H1 (cell line): ENCODE measurements around the gene RPL37A. TPM values are rescaled to one million over a fixed set of nuclear protein-coding genes. Genes with fewer than 3 reads are reported as not detected.

ENCODE experiments used
- CTCF ChIA-PET: fragments of 300-600 bp; sonication (Branson Sonifier 250); formaldehyde crosslinking; loops from one replicate; lab custom pipeline; 2021; ENCODE audit not compliant: partially characterized antibody; lab: Charles Lee
- POLR2A ChIA-PET: fragments of 300-600 bp; sonication (Branson Sonifier 250); formaldehyde crosslinking; loops from one replicate; lab custom pipeline; 2021; ENCODE audit warnings: inconsistent platforms; ENCODE audit not compliant: partially characterized antibody; lab: Charles Lee
- DNase-seq, 2 experiments: peaks; one replicate each; pipeline versions ENCODE4 v3.0.0 to v3.0.0-alpha.2; 2010 to 2022; ENCODE audit warnings: low spot score in 2 of 2, low read depth in 1 of 2, mixed read lengths in 1 of 2
- FAIRE-seq: peaks from 2 replicates; lab custom pipeline; 2011; peaks lifted over from hg19 to GRCh38; lab: Jason Lieb, UNC
- H2AFZ ChIP-seq: 2 replicates; pipeline ENCODE4 v1.8.1; 2012; ENCODE audit warnings: low read length, inconsistent platforms
- H2AK5ac ChIP-seq: 2 replicates; pipeline ENCODE4 v1.6.1; 2013; ENCODE audit warnings: low read depth, low read length
- H2BK120ac ChIP-seq: replicated peaks from 2 replicates; pipeline ENCODE3; 2013; ENCODE audit warnings: low read depth, low read length, inconsistent platforms
- H2BK12ac ChIP-seq: 2 replicates; pipeline ENCODE4 v1.6.1; 2013; ENCODE audit warnings: low read depth, low read length
- H2BK15ac ChIP-seq: 2 replicates; pipeline ENCODE4 v1.6.1; 2013; ENCODE audit warnings: low read length
- H2BK20ac ChIP-seq: 2 replicates; pipeline ENCODE4 v1.6.1; 2013; ENCODE audit warnings: low read length
- H2BK5ac ChIP-seq: 2 replicates; pipeline ENCODE4 v1.6.1; 2013; ENCODE audit warnings: low read depth, low read length
- H3K14ac ChIP-seq: 2 replicates; pipeline ENCODE4 v1.6.1; 2013; ENCODE audit warnings: inconsistent platforms; ENCODE audit not compliant: insufficient read length
- H3K18ac ChIP-seq: 2 replicates; pipeline ENCODE4 v1.6.1; 2013; ENCODE audit warnings: low read length; ENCODE audit errors: extremely low read depth
- H3K23ac ChIP-seq: 2 replicates; pipeline ENCODE4 v1.6.1; 2013; ENCODE audit warnings: inconsistent platforms; ENCODE audit not compliant: insufficient read length
- H3K23me2 ChIP-seq: 2 replicates; pipeline ENCODE4 v1.6.1; 2013; ENCODE audit warnings: low read depth, low read length
- H3K27ac ChIP-seq: 2 replicates; pipeline ENCODE4 v1.6.1; 2011; ENCODE audit warnings: low read depth, low read length, inconsistent platforms
- H3K27me3 ChIP-seq, 4 experiments: replicated peaks in 1 of 4; 1 replicate in 1 of 4; 2 replicates in 3 of 4; pipeline versions ENCODE4 v1.6.1 to v1.8.1; 2011 to 2013; ENCODE audit warnings: low read length in 3 of 4, mild to moderate bottlenecking in 3 of 4, inconsistent platforms in 2 of 4, mixed read lengths in 2 of 4, moderate library complexity in 1 of 4; ENCODE audit not compliant: control insufficient read depth in 3 of 4, insufficient read depth in 3 of 4; ENCODE audit errors: extremely low read depth in 1 of 4
- H3K36me3 ChIP-seq, 4 experiments: 2 replicates each; pipeline versions ENCODE4 v1.6.1 to v1.8.1; 2011 to 2013; ENCODE audit warnings: mild to moderate bottlenecking in 4 of 4, low read length in 3 of 4, moderate library complexity in 2 of 4, control low read depth in 1 of 4, inconsistent platforms in 1 of 4; ENCODE audit not compliant: insufficient read depth in 4 of 4, control insufficient read depth in 2 of 4
- H3K4ac ChIP-seq: replicated peaks from 2 replicates; pipeline ENCODE3; 2013; ENCODE audit warnings: low read length, low read depth, mixed read lengths, inconsistent platforms; ENCODE audit not compliant: insufficient read length
- H3K4me1 ChIP-seq, 4 experiments: replicated peaks in 1 of 4; 1 replicate in 1 of 4; 2 replicates in 3 of 4; pipeline versions ENCODE4 v1.6.1 to v1.8.1; 2011 to 2013; ENCODE audit warnings: low read length in 3 of 4, inconsistent platforms in 2 of 4, mixed read lengths in 1 of 4; ENCODE audit not compliant: insufficient read depth in 4 of 4, control insufficient read depth in 3 of 4
- H3K4me2 ChIP-seq, 2 experiments: 2 replicates each; pipeline versions ENCODE4 v1.6.1 to v1.8.1; 2011 to 2013; ENCODE audit warnings: low read depth in 2 of 2, low read length in 2 of 2, control low read depth in 1 of 2, inconsistent platforms in 1 of 2, mild to moderate bottlenecking in 1 of 2; ENCODE audit not compliant: insufficient read depth in 1 of 2
- H3K4me3 ChIP-seq, 4 experiments: fragments of 200-600, 300-600 bp in 1 of 4; sonication (generic), shearing (Covaris generic), sonication (Bioruptor Twin) in 1 of 4; 2 replicates each; pipeline versions ENCODE4 v1.5.1 to v1.8.1; 2011 to 2016; ENCODE audit warnings: low read length in 4 of 4, low read depth in 3 of 4, control low read depth in 2 of 4, inconsistent platforms in 2 of 4, mild to moderate bottlenecking in 2 of 4, mixed read lengths in 1 of 4, moderate library complexity in 1 of 4; ENCODE audit not compliant: insufficient read depth in 2 of 4; ENCODE audit errors: extremely low read depth in 1 of 4
- H3K56ac ChIP-seq: replicated peaks from 2 replicates; pipeline ENCODE3; 2013; ENCODE audit warnings: low read depth, mild to moderate bottlenecking, mixed read lengths, low read length, inconsistent platforms; ENCODE audit not compliant: insufficient read length
- H3K79me1 ChIP-seq: 2 replicates; pipeline ENCODE4 v1.6.1; 2013; ENCODE audit warnings: low read depth, low read length, control low read depth
- H3K79me2 ChIP-seq, 2 experiments: 2 replicates each; pipeline versions ENCODE4 v1.6.1 to v1.8.1; 2012 to 2013; ENCODE audit warnings: low read length in 2 of 2, mild to moderate bottlenecking in 2 of 2, inconsistent platforms in 1 of 2; ENCODE audit not compliant: insufficient read depth in 2 of 2, control insufficient read depth in 1 of 2
- H3K9ac ChIP-seq, 4 experiments: replicated peaks in 1 of 4; 1 replicate in 1 of 4; 2 replicates in 3 of 4; pipeline versions ENCODE4 v1.6.1 to v1.8.1; 2011 to 2013; ENCODE audit warnings: low read depth in 3 of 4, low read length in 3 of 4, control low read depth in 2 of 4, mild to moderate bottlenecking in 2 of 4, moderate library complexity in 2 of 4, inconsistent platforms in 1 of 4; ENCODE audit errors: extremely low read depth in 1 of 4
- H3K9me3 ChIP-seq, 2 experiments: 2 replicates each; pipeline versions ENCODE4 v1.6.1 to v1.8.1; 2012 to 2013; ENCODE audit warnings: mild to moderate bottlenecking in 2 of 2, moderate library complexity in 2 of 2, control low read depth in 1 of 2, inconsistent platforms in 1 of 2, low read depth in 1 of 2, low read length in 1 of 2, mixed read lengths in 1 of 2; ENCODE audit not compliant: insufficient read depth in 2 of 2
- H4K20me1 ChIP-seq, 2 experiments: replicated peaks in 1 of 2; 2 replicates each; pipeline versions ENCODE3 to v1.8.1; 2011 to 2013; ENCODE audit warnings: inconsistent platforms in 2 of 2, low read length in 2 of 2, mild to moderate bottlenecking in 1 of 2; ENCODE audit not compliant: insufficient read depth in 2 of 2, control insufficient read depth in 1 of 2
- H4K5ac ChIP-seq: 2 replicates; pipeline ENCODE4 v1.6.1; 2013; ENCODE audit warnings: low read length, low read depth, mixed read lengths, inconsistent platforms; ENCODE audit not compliant: insufficient read length
- H4K8ac ChIP-seq: 2 replicates; pipeline ENCODE4 v1.8.0; 2013; ENCODE audit warnings: mild to moderate bottlenecking, moderate library complexity, low read length, inconsistent platforms; ENCODE audit not compliant: insufficient read depth; ENCODE audit errors: extremely low read depth
- H4K91ac ChIP-seq: replicated peaks from 2 replicates; pipeline ENCODE3; 2013; ENCODE audit warnings: low read length, mixed read lengths, inconsistent platforms; ENCODE audit not compliant: insufficient read length
- CREB1 ChIP-seq: IDR thresholded peaks from 2 replicates; pipeline ENCODE4 v1.6.1; 2012; ENCODE audit warnings: inconsistent platforms
- GABPA ChIP-seq: IDR thresholded peaks from 2 replicates; pipeline ENCODE4 v1.6.1; 2011; ENCODE audit warnings: mild to moderate bottlenecking, low read length, moderate library complexity, borderline replicate concordance; ENCODE audit not compliant: insufficient read depth
- MAFK ChIP-seq: IDR thresholded peaks from 2 replicates; pipeline ENCODE4 v1.6.1; 2012; ENCODE audit warnings: low read depth, mild to moderate bottlenecking, improper control_type of control experiment, low read length
- PHF8 ChIP-seq: fragments of 200-600 bp; sonication (generic); conservative IDR thresholded peaks from 2 replicates; pipeline ENCODE4 v1.7.1; 2012; ENCODE audit warnings: low read depth, mild to moderate bottlenecking, inconsistent platforms, low read length, moderate library complexity
- POLR2AphosphoS5 ChIP-seq: IDR thresholded peaks from 2 replicates; pipeline ENCODE4 v1.6.1; 2011; ENCODE audit warnings: low read depth, low read length
- USF2 ChIP-seq: IDR thresholded peaks from 2 replicates; pipeline ENCODE4 v1.6.1; 2011; ENCODE audit warnings: low read length, improper control_type of control experiment
- WGBS, 2 experiments: shearing (Covaris generic) in 1 of 2; methylation state at CpG; one replicate each; pipeline versions ENCODE4 v1.1.6 to v1.1.7; 2013 to 2015; ENCODE audit warnings: low lambda C conversion rate in 2 of 2, mixed read lengths in 2 of 2, inconsistent platforms in 1 of 2, low coverage in 1 of 2, missing lambda C conversion rate in 1 of 2; ENCODE audit not compliant: insufficient replicate concordance in 2 of 2, insufficient coverage in 1 of 2, insufficient read length in 1 of 2; ENCODE audit errors: extremely low coverage in 1 of 2, missing lambda C conversion rate in 1 of 2; 5-methylcytosine and 5-hydroxymethylcytosine counted together
- polyA plus RNA-seq, 7 experiments: library from polyadenylated mRNA; depleted of rRNA in 3 of 7; stranded (reverse) in 5 of 7; unstranded in 2 of 7; fragments of >200 nt in 5 of 7; fragments of 200-250 nt in 2 of 7; gene quantifications; 1 replicate in 5 of 7; 2 replicates in 1 of 7; 4 replicates in 1 of 7; pipeline versions ENCODE4 v1.2.1 to v1.2.3, GENCODE V29; 2011 to 2013; ENCODE audit warnings: missing spikeins in 2 of 7, mixed read lengths in 2 of 7
- total RNA-seq: library from RNA; stranded (reverse); fragmentation: NEBNext Ultra II Directional; extraction: Animal tissue kit (Norgen Biotek cat#: 25700); gene quantifications from 2 replicates; pipeline ENCODE4 v1.2.1, GENCODE V29; 2021

The RPL37A gene
- total and polyA plus RNA-seq, 2 of the 8 experiments (the other 6 are each of a cell fraction or from before 2014, with no cell fraction given) = 1,737 to 3,180 TPM

- Histone ChIP-seq H3K79me2 (no peaks in the 10 kb centered on the region), H2BK20ac (no peak overlapping the region), H3K4me2 (no peak overlapping the region), H2BK12ac (no peak overlapping the region), H3K4me1 (no peaks in the 10 kb centered on the region), H2BK15ac (no peak overlapping the region), H3K27me3 (no peaks in the 10 kb centered on the region), H3K23me2 (no peaks in the 10 kb centered on the region), H2AFZ (no peak overlapping the region), H2BK120ac (no peak overlapping the region), H4K20me1 (no peaks in the 10 kb centered on the region), H3K18ac (no peak overlapping the region), H3K9me3 (no peaks in the 10 kb centered on the region), H3K9ac (no peak overlapping the region), H3K56ac (no peak overlapping the region), H3K4ac (no peak overlapping the region), H4K8ac (no peak overlapping the region), H3K23ac (no peak overlapping the region), H3K79me1 (no peaks in the 10 kb centered on the region), H2AK5ac (no peak overlapping the region), H3K36me3 (peaks cover 0 to 2% (median 0%) of the 10 kb centered on the region in 4 experiments; a peak in 1 of 8 replicates), H3K14ac (no peak overlapping the region), H3K4me3 (no peak overlapping the region), H4K5ac (no peak overlapping the region), H2BK5ac (no peak overlapping the region), H4K91ac (no peak overlapping the region), H3K27ac (no peak overlapping the region)
- WGBS, 2 experiments = 87% methylated on average over 2 of the region's 2 CpGs; no CpG with 5 or more reads in 1 of the 2 experiments
- no peak for DNase-seq
- TF ChIP-seq POLR2AphosphoS5 (no peak), PHF8 (no peak), MAFK (no peak), CREB1 (no peak), USF2 (no peak), GABPA (no peak)
- ChIA-PET CTCF (interaction anchor here (0.6 kb wide), 1 partner anchor 18 kb away, joined by 4 read pairs; no protein-coding TSS in a partner anchor), POLR2A (no interaction called here)
- FAIRE-seq = no peak
Observed at GRCh38 chr2:216463148-216463547, 35.5 kb upstream of the RPL37A start.
